ENCODE results near the gene F8.
A peak's percentile ranks its signal among the peaks of the same experiment; 100 is the strongest.

The F8 gene

GRCh38 chrX:154987940-154988339 lies 34.6 kb downstream of the F8 start:
- no peak for TF ChIP-seq CTCF (IDR thresholded peaks at IDR 0.05; ENCODE audit: low read depth, low read length, missing control alignments)
- no peak overlapping the region for H3K4me3 ChIP-seq (ENCODE audit: low read depth, low read length)
- DNase-seq (ENCODE audit: low read depth): no peak

- no peak overlapping the region for H3K4me3 ChIP-seq (ENCODE audit: low read depth, low read length)
These were observed 35.5 kb downstream of the F8 start for GRCh38 chrX:154986826-154987575.

DNA sequence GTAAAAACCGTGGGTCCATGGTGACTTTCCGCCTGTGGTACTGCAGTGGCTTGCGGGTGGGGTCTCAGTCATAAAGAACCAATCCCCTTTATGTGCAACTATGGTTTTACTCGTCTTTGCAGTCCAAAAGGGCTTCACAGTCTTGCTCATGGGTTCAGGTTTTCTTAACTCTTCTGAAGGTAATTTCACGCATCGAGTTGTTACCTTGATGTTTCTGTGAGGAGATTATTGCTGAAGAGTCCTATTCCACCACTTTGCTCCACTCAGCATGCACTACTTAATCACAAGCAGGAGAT lies 41.5 kb downstream of the F8 start:
- H3K4me3 ChIP-seq (ENCODE audit: low read depth, low read length): no peak overlapping the region
- DNase-seq (ENCODE audit: low read depth): no peak
- TF ChIP-seq CTCF (IDR thresholded peaks at IDR 0.05; ENCODE audit: low read depth, low read length, missing control alignments): no peak

More at GRCh38 chrX:154986826-154987575, 35.5 kb downstream of the F8 start:
- TF ChIP-seq CTCF (IDR thresholded peaks at IDR 0.05; ENCODE audit: low read depth, low read length, missing control alignments): no peak
- DNase-seq (ENCODE audit: low read depth): no peak

GRCh38 chrX:154980330-154981115 lies 42.0 kb downstream of the F8 start:
- H3K4me3 ChIP-seq (ENCODE audit: low read depth, low read length): peak overlapping the region; percentile 39
- DNase-seq (ENCODE audit: low read depth): peak; percentile 37
- peak; percentile 66 for TF ChIP-seq CTCF (IDR thresholded peaks at IDR 0.05; ENCODE audit: low read depth, low read length, missing control alignments)

GRCh38 chrX:154979629-154980028 lies 42.9 kb downstream of the F8 start:
- no peak for TF ChIP-seq CTCF (IDR thresholded peaks at IDR 0.05; ENCODE audit: low read depth, low read length, missing control alignments)
- no peak for DNase-seq (ENCODE audit: low read depth)
- no peak overlapping the region for H3K4me3 ChIP-seq (ENCODE audit: low read depth, low read length)

DNA sequence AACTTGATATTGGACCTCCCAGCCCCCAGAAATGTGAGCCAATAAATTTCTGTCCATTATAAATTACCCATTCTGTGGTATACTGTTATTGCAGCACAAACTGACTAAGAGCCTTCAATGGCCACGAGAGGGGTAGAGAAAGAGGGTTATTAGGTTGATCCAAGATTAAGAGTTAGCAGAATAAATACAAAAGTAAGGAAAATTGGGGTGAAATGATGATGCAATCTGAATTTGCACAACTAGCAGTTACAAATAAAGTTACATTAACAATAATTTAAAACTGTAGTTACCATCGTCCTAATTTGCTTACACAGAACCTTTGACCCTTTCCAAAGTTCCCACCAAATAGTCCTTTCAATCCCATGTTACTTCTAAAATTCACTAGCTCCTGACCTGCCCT lies 54.2 kb downstream of the F8 start:
- no peak for TF ChIP-seq CTCF (IDR thresholded peaks at IDR 0.05; ENCODE audit: low read depth, low read length, missing control alignments)
- DNase-seq (ENCODE audit: low read depth): no peak
- H3K4me3 ChIP-seq (ENCODE audit: low read depth, low read length): no peak overlapping the region
